HEK293 (cell line): ENCODE measurements around the gene ZNF8.

Source experiments
- CTCF ChIA-PET: fragments of 350-600 bp; formaldehyde crosslinking; extraction: SDS; loops from one replicate; lab custom pipeline; 2021; ENCODE audit warnings: antibody characterized with exemption; lab: Yijun Ruan, JAX
- POLR2A ChIA-PET: fragments of 300-600 bp; formaldehyde crosslinking; extraction: SDS; loops from one replicate; lab custom pipeline; 2020; ENCODE audit warnings: antibody characterized with exemption, inconsistent platforms; lab: Yijun Ruan, JAX
- H3K27ac ChIP-seq: fragments of 200-500 bp; sonication (Bioruptor generic); 2 replicates; pipeline ENCODE4 v1.5.1; 2014; ENCODE audit warnings: low read depth, low read length, control low read depth, inconsistent platforms; ENCODE audit errors: extremely low read depth
- H3K36me3 ChIP-seq, 2 experiments: fragments of 200-500 bp in 1 of 2; sonication (Bioruptor generic) in 1 of 2; 1 replicate in 1 of 2; 2 replicates in 1 of 2; pipeline ENCODE4 v1.5.1; 2014 to 2017; ENCODE audit warnings: inconsistent platforms in 2 of 2, low read length in 2 of 2; ENCODE audit not compliant: control insufficient read depth in 2 of 2, insufficient read depth in 1 of 2
- H3K4me1 ChIP-seq: fragments of 200-500 bp; sonication (Bioruptor generic); 2 replicates; pipeline ENCODE4 v1.5.1; 2014; ENCODE audit warnings: mild to moderate bottlenecking, low read length, inconsistent platforms; ENCODE audit not compliant: control insufficient read depth, insufficient read depth
- H3K4me3 ChIP-seq: 2 replicates; pipeline ENCODE4 v1.5.1; 2011; ENCODE audit warnings: low read depth, mild to moderate bottlenecking, control low read depth, low read length, moderate library complexity
- H3K9me3 ChIP-seq: fragments of 200-500 bp; sonication (Bioruptor generic); 2 replicates; pipeline ENCODE4 v1.5.1; 2014; ENCODE audit warnings: low read depth, low read length, inconsistent platforms; ENCODE audit not compliant: control insufficient read depth, insufficient read depth
- FEZF1 ChIP-seq: fragments of 450-650 bp; formaldehyde crosslinking; IDR thresholded peaks from 2 replicates; pipeline ENCODE4 v1.5.1; 2016; ENCODE audit warnings: missing biosample characterization, missing genetic modification characterization
- GLIS1 ChIP-seq: fragments of 450-650 bp; formaldehyde crosslinking; IDR thresholded peaks from 2 replicates; pipeline ENCODE4 v1.5.1; 2016; ENCODE audit warnings: missing biosample characterization, missing genetic modification characterization
- HOXD13 ChIP-seq: sonication (generic); formaldehyde crosslinking; IDR thresholded peaks from 2 replicates; pipeline ENCODE4 v1.8.0; 2022; ENCODE audit warnings: missing genetic modification reagents, borderline replicate concordance
- WT1 ChIP-seq: fragments of 450-650 bp; formaldehyde crosslinking; IDR thresholded peaks from 2 replicates; pipeline ENCODE4 v1.5.1; 2016; ENCODE audit warnings: missing biosample characterization, missing genetic modification characterization
- ZBTB1 ChIP-seq: fragments of 450-650 bp; formaldehyde crosslinking; IDR thresholded peaks from 2 replicates; pipeline ENCODE4 v1.5.1; 2016; ENCODE audit warnings: missing biosample characterization, missing genetic modification characterization
- ZNF175 ChIP-seq: fragments of 450-650 bp; formaldehyde crosslinking; IDR thresholded peaks from 2 replicates; pipeline ENCODE4 v1.5.1; 2016; ENCODE audit warnings: missing biosample characterization, missing genetic modification characterization
- ZNF302 ChIP-seq: fragments of 450-650 bp; formaldehyde crosslinking; IDR thresholded peaks from 2 replicates; pipeline ENCODE4 v1.5.1; 2016; ENCODE audit warnings: missing biosample characterization, missing genetic modification characterization, low read depth
- ZNF404 ChIP-seq: fragments of 450-650 bp; formaldehyde crosslinking; IDR thresholded peaks from 2 replicates; pipeline ENCODE4 v1.5.1; 2017; ENCODE audit warnings: missing biosample characterization, missing genetic modification characterization
- ZNF501 ChIP-seq: fragments of 450-650 bp; formaldehyde crosslinking; IDR thresholded peaks from 2 replicates; pipeline ENCODE4 v1.5.1; 2016; ENCODE audit warnings: missing biosample characterization, missing genetic modification characterization
- ZNF555 ChIP-seq: fragments of 450-650 bp; formaldehyde crosslinking; conservative IDR thresholded peaks from 2 replicates; pipeline ENCODE4 v1.5.1; 2017; ENCODE audit warnings: missing biosample characterization, mild to moderate bottlenecking, missing genetic modification characterization, inconsistent platforms
- ZNF701 ChIP-seq: fragments of 450-650 bp; formaldehyde crosslinking; IDR thresholded peaks from 2 replicates; pipeline ENCODE4 v1.5.1; 2016; ENCODE audit warnings: missing biosample characterization, missing genetic modification characterization
- ZXDB ChIP-seq: fragments of 450-650 bp; formaldehyde crosslinking; IDR thresholded peaks from 2 replicates; pipeline ENCODE4 v1.5.1; 2016; ENCODE audit warnings: missing biosample characterization, missing genetic modification characterization
- TF ChIP-seq, protein P1 (sequence below): fragments of 450-650 bp; formaldehyde crosslinking; conservative IDR thresholded peaks from 2 replicates; pipeline ENCODE4 v1.5.1; 2016; ENCODE audit warnings: low read depth, missing biosample characterization, missing genetic modification characterization
- TF ChIP-seq, protein P2 (sequence below): fragments of 450-650 bp; formaldehyde crosslinking; IDR thresholded peaks from 2 replicates; pipeline ENCODE4 v1.5.1; 2016; ENCODE audit warnings: missing biosample characterization, missing genetic modification characterization, borderline replicate concordance

ZNF8 gene

DNA sequence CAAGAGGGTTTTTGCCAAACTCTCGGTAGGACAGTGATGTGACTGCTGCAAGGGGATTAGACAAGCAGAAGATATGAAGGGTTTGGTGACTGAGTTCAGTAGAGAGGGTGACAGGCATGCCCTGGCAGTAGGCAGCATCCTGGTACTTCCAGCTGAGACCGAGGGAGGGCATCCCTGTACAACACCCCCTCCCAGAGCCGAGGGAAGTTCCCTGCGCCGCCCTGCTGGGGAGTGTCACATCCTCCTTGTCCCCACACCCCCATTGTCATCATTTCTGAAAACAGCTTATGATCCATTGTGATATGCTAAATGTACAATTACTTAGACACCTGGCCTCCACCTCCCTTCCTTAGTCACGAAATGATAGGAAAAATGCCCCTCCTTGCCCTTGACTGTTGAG lies 35.4 kb upstream of the ZNF8 start:
- no peaks in the 10 kb centered on the region for H3K4me1 ChIP-seq
- H3K4me3 ChIP-seq, result no peak overlapping the region
- ChIA-PET POLR2A (interaction anchor here (0.6 kb wide), 1 partner anchor 254 kb away, joined by 3 read pairs; no protein-coding TSS in a partner anchor), CTCF (no interaction called here)
- TF ChIP-seq GLIS1 (tag by site-specific recombination), result no peak
- 0 out of 2 replicates have a peak, but pooled peaks have one; percentile 3 for TF ChIP-seq HOXD13 (CRISPR knock-in tag)
- no peak for TF ChIP-seq ZNF501
- no peak for TF ChIP-seq ZNF404 (tag by site-specific recombination)
- TF ChIP-seq, protein P1, sequence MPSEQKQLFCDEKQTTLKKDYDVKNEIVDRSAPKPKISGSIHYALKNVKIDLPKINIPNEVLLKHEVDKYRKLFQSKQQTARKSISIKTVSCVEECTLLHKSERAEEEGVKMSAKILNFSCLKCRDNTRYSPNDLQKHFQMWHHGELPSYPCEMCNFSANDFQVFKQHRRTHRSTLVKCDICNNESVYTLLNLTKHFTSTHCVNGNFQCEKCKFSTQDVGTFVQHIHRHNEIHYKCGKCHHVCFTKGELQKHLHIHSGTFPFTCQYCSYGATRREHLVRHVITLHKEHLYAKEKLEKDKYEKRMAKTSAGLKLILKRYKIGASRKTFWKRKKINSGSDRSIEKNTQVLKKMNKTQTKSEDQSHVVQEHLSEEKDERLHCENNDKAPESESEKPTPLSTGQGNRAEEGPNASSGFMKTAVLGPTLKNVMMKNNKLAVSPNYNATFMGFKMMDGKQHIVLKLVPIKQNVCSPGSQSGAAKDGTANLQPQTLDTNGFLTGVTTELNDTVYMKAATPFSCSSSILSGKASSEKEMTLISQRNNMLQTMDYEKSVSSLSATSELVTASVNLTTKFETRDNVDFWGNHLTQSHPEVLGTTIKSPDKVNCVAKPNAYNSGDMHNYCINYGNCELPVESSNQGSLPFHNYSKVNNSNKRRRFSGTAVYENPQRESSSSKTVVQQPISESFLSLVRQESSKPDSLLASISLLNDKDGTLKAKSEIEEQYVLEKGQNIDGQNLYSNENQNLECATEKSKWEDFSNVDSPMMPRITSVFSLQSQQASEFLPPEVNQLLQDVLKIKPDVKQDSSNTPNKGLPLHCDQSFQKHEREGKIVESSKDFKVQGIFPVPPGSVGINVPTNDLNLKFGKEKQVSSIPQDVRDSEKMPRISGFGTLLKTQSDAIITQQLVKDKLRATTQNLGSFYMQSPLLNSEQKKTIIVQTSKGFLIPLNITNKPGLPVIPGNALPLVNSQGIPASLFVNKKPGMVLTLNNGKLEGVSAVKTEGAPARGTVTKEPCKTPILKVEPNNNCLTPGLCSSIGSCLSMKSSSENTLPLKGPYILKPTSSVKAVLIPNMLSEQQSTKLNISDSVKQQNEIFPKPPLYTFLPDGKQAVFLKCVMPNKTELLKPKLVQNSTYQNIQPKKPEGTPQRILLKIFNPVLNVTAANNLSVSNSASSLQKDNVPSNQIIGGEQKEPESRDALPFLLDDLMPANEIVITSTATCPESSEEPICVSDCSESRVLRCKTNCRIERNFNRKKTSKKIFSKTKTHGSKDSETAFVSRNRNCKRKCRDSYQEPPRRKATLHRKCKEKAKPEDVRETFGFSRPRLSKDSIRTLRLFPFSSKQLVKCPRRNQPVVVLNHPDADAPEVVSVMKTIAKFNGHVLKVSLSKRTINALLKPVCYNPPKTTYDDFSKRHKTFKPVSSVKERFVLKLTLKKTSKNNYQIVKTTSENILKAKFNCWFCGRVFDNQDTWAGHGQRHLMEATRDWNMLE (tag by site-specific recombination), result no peak
- no peak for TF ChIP-seq ZNF555 (tag by site-specific recombination)
- H3K36me3 ChIP-seq, result peaks cover 92 to 94% of the 10 kb centered on the region in 2 experiments
- no peak overlapping the region for H3K27ac ChIP-seq
- peaks cover under 1% of the 10 kb centered on the region; the same call in 1 of the 2 replicates for H3K9me3 ChIP-seq

DNA sequence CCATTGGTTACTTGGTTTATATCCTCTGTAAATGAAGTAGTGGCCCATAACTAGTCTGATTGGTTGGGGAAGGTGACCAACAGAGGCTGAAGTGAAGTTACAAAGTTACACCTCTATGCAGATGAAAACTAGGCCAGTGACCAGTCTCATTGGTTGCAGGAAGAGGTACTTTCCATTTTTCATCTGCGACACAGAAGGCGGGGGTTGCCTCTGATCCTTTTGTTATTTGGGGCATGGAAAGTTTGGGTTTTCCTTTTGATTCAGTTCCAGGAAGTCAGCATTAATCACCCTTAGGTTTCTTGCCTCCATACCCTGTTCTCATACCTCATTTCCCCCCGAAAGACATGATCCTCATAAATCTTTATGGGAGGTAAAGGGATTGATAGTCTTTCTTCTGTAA lies 29.9 kb upstream of the ZNF8 start:
- no peaks in the 10 kb centered on the region for H3K4me1 ChIP-seq
- ChIA-PET POLR2A (no interaction called here), CTCF (no interaction called here)
- no peak overlapping the region for H3K4me3 ChIP-seq
- peaks cover 9% of the 10 kb centered on the region for H3K9me3 ChIP-seq
- no peak overlapping the region for H3K27ac ChIP-seq
- peaks cover 81 to 99% of the 10 kb centered on the region in 2 experiments for H3K36me3 ChIP-seq
- TF ChIP-seq, protein P2, sequence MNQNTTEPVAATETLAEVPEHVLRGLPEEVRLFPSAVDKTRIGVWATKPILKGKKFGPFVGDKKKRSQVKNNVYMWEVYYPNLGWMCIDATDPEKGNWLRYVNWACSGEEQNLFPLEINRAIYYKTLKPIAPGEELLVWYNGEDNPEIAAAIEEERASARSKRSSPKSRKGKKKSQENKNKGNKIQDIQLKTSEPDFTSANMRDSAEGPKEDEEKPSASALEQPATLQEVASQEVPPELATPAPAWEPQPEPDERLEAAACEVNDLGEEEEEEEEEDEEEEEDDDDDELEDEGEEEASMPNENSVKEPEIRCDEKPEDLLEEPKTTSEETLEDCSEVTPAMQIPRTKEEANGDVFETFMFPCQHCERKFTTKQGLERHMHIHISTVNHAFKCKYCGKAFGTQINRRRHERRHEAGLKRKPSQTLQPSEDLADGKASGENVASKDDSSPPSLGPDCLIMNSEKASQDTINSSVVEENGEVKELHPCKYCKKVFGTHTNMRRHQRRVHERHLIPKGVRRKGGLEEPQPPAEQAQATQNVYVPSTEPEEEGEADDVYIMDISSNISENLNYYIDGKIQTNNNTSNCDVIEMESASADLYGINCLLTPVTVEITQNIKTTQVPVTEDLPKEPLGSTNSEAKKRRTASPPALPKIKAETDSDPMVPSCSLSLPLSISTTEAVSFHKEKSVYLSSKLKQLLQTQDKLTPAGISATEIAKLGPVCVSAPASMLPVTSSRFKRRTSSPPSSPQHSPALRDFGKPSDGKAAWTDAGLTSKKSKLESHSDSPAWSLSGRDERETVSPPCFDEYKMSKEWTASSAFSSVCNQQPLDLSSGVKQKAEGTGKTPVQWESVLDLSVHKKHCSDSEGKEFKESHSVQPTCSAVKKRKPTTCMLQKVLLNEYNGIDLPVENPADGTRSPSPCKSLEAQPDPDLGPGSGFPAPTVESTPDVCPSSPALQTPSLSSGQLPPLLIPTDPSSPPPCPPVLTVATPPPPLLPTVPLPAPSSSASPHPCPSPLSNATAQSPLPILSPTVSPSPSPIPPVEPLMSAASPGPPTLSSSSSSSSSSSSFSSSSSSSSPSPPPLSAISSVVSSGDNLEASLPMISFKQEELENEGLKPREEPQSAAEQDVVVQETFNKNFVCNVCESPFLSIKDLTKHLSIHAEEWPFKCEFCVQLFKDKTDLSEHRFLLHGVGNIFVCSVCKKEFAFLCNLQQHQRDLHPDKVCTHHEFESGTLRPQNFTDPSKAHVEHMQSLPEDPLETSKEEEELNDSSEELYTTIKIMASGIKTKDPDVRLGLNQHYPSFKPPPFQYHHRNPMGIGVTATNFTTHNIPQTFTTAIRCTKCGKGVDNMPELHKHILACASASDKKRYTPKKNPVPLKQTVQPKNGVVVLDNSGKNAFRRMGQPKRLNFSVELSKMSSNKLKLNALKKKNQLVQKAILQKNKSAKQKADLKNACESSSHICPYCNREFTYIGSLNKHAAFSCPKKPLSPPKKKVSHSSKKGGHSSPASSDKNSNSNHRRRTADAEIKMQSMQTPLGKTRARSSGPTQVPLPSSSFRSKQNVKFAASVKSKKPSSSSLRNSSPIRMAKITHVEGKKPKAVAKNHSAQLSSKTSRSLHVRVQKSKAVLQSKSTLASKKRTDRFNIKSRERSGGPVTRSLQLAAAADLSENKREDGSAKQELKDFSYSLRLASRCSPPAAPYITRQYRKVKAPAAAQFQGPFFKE (tag by site-specific recombination), result no peak
- TF ChIP-seq FEZF1 (tag by site-specific recombination) (no peak), WT1 (tag by site-specific recombination) (no peak), ZNF302 (tag by site-specific recombination) (no peak), ZBTB1 (tag by site-specific recombination) (no peak), ZNF701 (tag by site-specific recombination) (no peak), ZNF175 (tag by site-specific recombination) (no peak), ZXDB (tag by site-specific recombination) (no peak)
